WI38 (cell line): ENCODE measurements around the gene STOML1.

Experiments
- H3K4me3 ChIP-seq: 2 replicates; pipeline ENCODE4 v1.5.1; 2011; ENCODE audit warnings: low read depth, mild to moderate bottlenecking, control low read depth, low read length
- CTCF ChIP-seq: IDR thresholded peaks from 2 replicates; pipeline ENCODE4 v1.5.1; 2012; ENCODE audit warnings: low read depth, mild to moderate bottlenecking, control low read depth, low read length

Gene STOML1

GRCh38 chr15:73991260-73991659, 835 bp downstream of the STOML1 start:
- no peak for TF ChIP-seq CTCF
- peak overlapping the region; percentile 83 for H3K4me3 ChIP-seq

- no peak for TF ChIP-seq CTCF
- H3K4me3 ChIP-seq, result no peak overlapping the region
These were observed 1.7 kb downstream of the STOML1 start for GRCh38 chr15:73990250-73991005.

GRCh38 chr15:73989001-73989798, 2.9 kb downstream of the STOML1 start:
- TF ChIP-seq CTCF, result no peak
- H3K4me3 ChIP-seq, result no peak overlapping the region

- no peak for TF ChIP-seq CTCF
- H3K4me3 ChIP-seq, result no peak overlapping the region
These were observed 3.6 kb downstream of the STOML1 start for GRCh38 chr15:73988445-73988969.

GRCh38 chr15:73987681-73988444, 4.2 kb downstream of the STOML1 start:
- no peak overlapping the region for H3K4me3 ChIP-seq
- no peak for TF ChIP-seq CTCF

- TF ChIP-seq CTCF, result no peak
- H3K4me3 ChIP-seq, result no peak overlapping the region
These were observed 4.8 kb downstream of the STOML1 start for GRCh38 chr15:73987250-73987649.
